Measurements from ENCODE around the gene SRM. TPM values are rescaled to one million over a fixed set of nuclear protein-coding genes. Genes with fewer than 3 reads are reported as not detected.

Gene SRM
- total RNA-seq, 2 experiments from 2014 or later: 240 TPM

- Mint-ChIP-seq H3K4me3 (no peak overlapping the region), H3K4me1 (ENCODE audit: low read depth) (peaks cover 18% of the 10 kb centered on the region), H3K27ac (peak overlapping the region; percentile 75), H3K9me3 (no peaks in the 10 kb centered on the region), H3K27me3 (no peaks in the 10 kb centered on the region), H3K36me3 (ENCODE audit: low read depth) (peaks cover 41% of the 10 kb centered on the region)
- ChIA-PET CTCF (interaction anchor here (2.4 kb wide), 1 partner anchor 11 kb away, joined by 21 read pairs; no protein-coding TSS in a partner anchor), POLR2A (no interaction called here)
- no peak for DNase-seq
- no peak for TF ChIP-seq CTCF (IDR thresholded peaks at IDR 0.05)
- no peak for ATAC-seq
- intact Hi-C loops (cut with micrococcal nuclease): no loop called here
Measured at GRCh38 chr1:11026052-11026451, 33.8 kb downstream of the SRM start.

- intact Hi-C loops (cut with micrococcal nuclease): no loop called here
- DNase-seq: no peak
- peaks cover 18% of the 10 kb centered on the region for H3K4me1 Mint-ChIP-seq (ENCODE audit: low read depth)
- TF ChIP-seq CTCF (IDR thresholded peaks at IDR 0.05): no peak
- H3K4me3 Mint-ChIP-seq: no peak overlapping the region
- no peaks in the 10 kb centered on the region for H3K27me3 Mint-ChIP-seq
- ChIA-PET CTCF (interaction anchor here (2.4 kb wide), 1 partner anchor 11 kb away, joined by 21 read pairs; no protein-coding TSS in a partner anchor), POLR2A (interaction anchor here (1.2 to 1.5 kb wide), 3 partner anchors 10 to 27 kb away, joined by 3 to 5 read pairs (median 3); no protein-coding TSS in a partner anchor)
- no peak for ATAC-seq
- H3K36me3 Mint-ChIP-seq (ENCODE audit: low read depth): peaks cover 43% of the 10 kb centered on the region
- peak overlapping the region; percentile 75 for H3K27ac Mint-ChIP-seq
- no peaks in the 10 kb centered on the region for H3K9me3 Mint-ChIP-seq
Measured at GRCh38 chr1:11025618-11026017, 34.2 kb downstream of the SRM start.

- ChIA-PET CTCF (interaction anchor here (2.4 kb wide), 1 partner anchor 12 kb away, joined by 21 read pairs; no protein-coding TSS in a partner anchor), POLR2A (interaction anchor here (0.8 to 1.5 kb wide), 4 partner anchors 11 to 28 kb away, joined by 3 to 5 read pairs (median 3); no protein-coding TSS in a partner anchor)
- Mint-ChIP-seq H3K4me3 (no peak overlapping the region), H3K27me3 (no peaks in the 10 kb centered on the region), H3K27ac (peak overlapping the region; percentile 76), H3K9me3 (no peaks in the 10 kb centered on the region), H3K4me1 (ENCODE audit: low read depth) (peaks cover 18% of the 10 kb centered on the region), H3K36me3 (ENCODE audit: low read depth) (peaks cover 48% of the 10 kb centered on the region)
- intact Hi-C loops (cut with micrococcal nuclease): no loop called here
- no peak for TF ChIP-seq CTCF (IDR thresholded peaks at IDR 0.05)
- DNase-seq (no peak), ATAC-seq (peak; percentile 24)
Measured at GRCh38 chr1:11024874-11025203, 35.0 kb downstream of the SRM start.

- peak overlapping the region; percentile 76 for H3K27ac Mint-ChIP-seq
- H3K36me3 Mint-ChIP-seq (ENCODE audit: low read depth): peaks cover 50% of the 10 kb centered on the region
- ChIA-PET CTCF (interaction anchor here (2.4 kb wide), 1 partner anchor 13 kb away, joined by 21 read pairs; no protein-coding TSS in a partner anchor), POLR2A (interaction anchor here (0.7 to 1.5 kb wide), 5 partner anchors 11 to 28 kb away, joined by 3 to 5 read pairs (median 3); partner anchors contain the start of gene TARDBP)
- H3K9me3 Mint-ChIP-seq: no peaks in the 10 kb centered on the region
- H3K4me1 Mint-ChIP-seq (ENCODE audit: low read depth): peaks cover 18% of the 10 kb centered on the region
- no peak for TF ChIP-seq CTCF (IDR thresholded peaks at IDR 0.05)
- intact Hi-C loops (cut with micrococcal nuclease): no loop called here
- ATAC-seq (no peak), DNase-seq (no peak)
- no peaks in the 10 kb centered on the region for H3K27me3 Mint-ChIP-seq
- no peak overlapping the region for H3K4me3 Mint-ChIP-seq
Measured at GRCh38 chr1:11024154-11024873, 35.5 kb downstream of the SRM start.

- ChIA-PET CTCF (interaction anchor here (2.8 kb wide), 1 partner anchor 14 kb away, joined by 21 read pairs; no protein-coding TSS in a partner anchor), POLR2A (no interaction called here)
- no peak for TF ChIP-seq CTCF (IDR thresholded peaks at IDR 0.05)
- H3K27me3 Mint-ChIP-seq: no peaks in the 10 kb centered on the region
- DNase-seq (no peak), ATAC-seq (no peak)
- H3K36me3 Mint-ChIP-seq (ENCODE audit: low read depth): peaks cover 60% of the 10 kb centered on the region
- H3K4me1 Mint-ChIP-seq (ENCODE audit: low read depth): peaks cover 22% of the 10 kb centered on the region
- intact Hi-C loops (cut with micrococcal nuclease): no loop called here
- H3K4me3 Mint-ChIP-seq: no peak overlapping the region
- no peaks in the 10 kb centered on the region for H3K9me3 Mint-ChIP-seq
- H3K27ac Mint-ChIP-seq: peak overlapping the region; percentile 8
Measured at GRCh38 chr1:11023201-11023600, 36.6 kb downstream of the SRM start.

All from activated CD8-positive, alpha-beta T cell treated with anti-CD3 and anti-CD28 coated beads for 36 hours (primary cell).